PC-3 (cell line): ENCODE measurements around the gene HSF4. TPM values are rescaled to one million over a fixed set of nuclear protein-coding genes. Genes with fewer than 3 reads are reported as not detected.
A peak's percentile ranks its signal among the peaks of the same experiment; 100 is the strongest.

Source experiments
- ATAC-seq: fragments of 200-7000 bp; cut with Tn5 transposase; 2 replicates; pipeline ENCODE4 v1.9.1; 2020; ENCODE audit warnings: mild to moderate bottlenecking, moderate library complexity
- BruUV-seq: library from RNA; stranded (reverse); fragments of 400-500 nt; replicated peaks from 2 replicates; lab custom pipeline; 2021; lab: Mats Ljungman, UMichigan
- CTCF ChIA-PET: fragments of 300-600 bp; sonication (Branson Sonifier 250); formaldehyde crosslinking; loops from one replicate; lab custom pipeline; 2022; ENCODE audit warnings: antibody characterized with exemption; lab: Charles Lee
- POLR2A ChIA-PET: fragments of 300-600 bp; sonication (Branson Sonifier 250); formaldehyde crosslinking; loops from one replicate; lab custom pipeline; 2022; ENCODE audit warnings: antibody characterized with exemption; ENCODE audit not compliant: unreplicated experiment; lab: Charles Lee
- DNase-seq: peaks from one replicate; pipeline ENCODE4 v3.0.0-alpha.2; 2015
- H2AFZ ChIP-seq: fragments of 300-600 bp; sonication (generic); 2 replicates; pipeline ENCODE4 v1.6.0; 2016; ENCODE audit warnings: antibody characterized with exemption, low read length
- H3F3A ChIP-seq: fragments of 300-600 bp; sonication (generic); one replicate; pipeline ENCODE4 v1.6.0; 2017; ENCODE audit warnings: antibody characterized with exemption, low read length, control low read depth, mild to moderate bottlenecking; ENCODE audit not compliant: unreplicated experiment
- H3K27ac ChIP-seq: fragments of 300-600 bp; sonication (generic); 2 replicates; pipeline ENCODE4 v1.5.1; 2016; ENCODE audit warnings: mild to moderate bottlenecking, low read length
- H3K27me3 ChIP-seq: fragments of 300-600 bp; sonication (generic); 2 replicates; pipeline ENCODE4 v1.6.1; 2016; ENCODE audit warnings: low read length, mixed read lengths
- H3K36me3 ChIP-seq: fragments of 300-600 bp; sonication (generic); 2 replicates; pipeline ENCODE4 v1.6.1; 2016; ENCODE audit warnings: low read depth, mixed run types, low read length, mixed read lengths
- H3K4me1 ChIP-seq: fragments of 300-600 bp; sonication (generic); 2 replicates; pipeline ENCODE4 v1.5.1; 2016; ENCODE audit warnings: low read length; ENCODE audit not compliant: insufficient read depth
- H3K4me2 ChIP-seq: fragments of 300-600 bp; sonication (generic); 2 replicates; pipeline ENCODE4 v1.6.0; 2016; ENCODE audit warnings: low read length
- H3K4me3 ChIP-seq: fragments of 300-600 bp; sonication (generic); 2 replicates; pipeline ENCODE4 v1.5.1; 2016; ENCODE audit warnings: mild to moderate bottlenecking, low read length, mixed read lengths
- H3K79me2 ChIP-seq: fragments of 300-600 bp; sonication (generic); 2 replicates; pipeline ENCODE4 v1.6.1; 2017; ENCODE audit warnings: low read length, mixed read lengths
- H3K9ac ChIP-seq: fragments of 300-600 bp; sonication (generic); 2 replicates; pipeline ENCODE4 v1.6.0; 2016; ENCODE audit warnings: mild to moderate bottlenecking, low read length
- H3K9me2 ChIP-seq: fragments of 300-600 bp; sonication (generic); replicated peaks from 2 replicates; pipeline ENCODE4 v1.6.1; 2016; ENCODE audit warnings: mixed run types, low read length, mixed read lengths
- H3K9me3 ChIP-seq: fragments of 300-600 bp; sonication (generic); 2 replicates; pipeline ENCODE4 v1.6.1; 2016; ENCODE audit warnings: low read length, mixed read lengths
- H4K20me1 ChIP-seq: fragments of 300-600 bp; sonication (generic); 2 replicates; pipeline ENCODE4 v1.6.1; 2016; ENCODE audit warnings: low read length, mixed read lengths
- CTCF ChIP-seq: fragments of 300-600 bp; sonication (generic); conservative IDR thresholded peaks from 2 replicates; pipeline ENCODE4 v1.5.1; 2017; ENCODE audit warnings: antibody characterized with exemption, low read depth, mild to moderate bottlenecking, low read length
- EZH2 ChIP-seq: fragments of 300-600 bp; sonication (generic); IDR thresholded peaks from one replicate; pipeline ENCODE4 v1.6.1; 2017; ENCODE audit warnings: antibody characterized with exemption, mild to moderate bottlenecking, low read length; ENCODE audit not compliant: unreplicated experiment
- EZH2phosphoT487 ChIP-seq: fragments of 300-600 bp; sonication (generic); IDR thresholded peaks from 2 replicates; pipeline ENCODE4 v1.6.1; 2018; ENCODE audit warnings: mild to moderate bottlenecking, antibody characterized with exemption, low read length, borderline replicate concordance
- intact Hi-C: fragments of 100-400 bp; cut with micrococcal nuclease; formaldehyde crosslinking; loops from 2 replicates; pipeline ENCODE4 v1.9.0; 2023
- total RNA-seq: library from RNA; depleted of rRNA; stranded (reverse); fragments of >200 nt; gene quantifications from 2 replicates; pipeline ENCODE4 v1.2.3, GENCODE V29; 2014

HSF4 gene
- total RNA-seq, 1 experiment from 2014 or later: 20.6 TPM

GRCh38 chr16:67204076-67204475, 39.5 kb downstream of the HSF4 start:
- Histone ChIP-seq H3K27me3 (no peaks in the 10 kb centered on the region), H3K4me3 (no peak overlapping the region), H3K27ac (no peak overlapping the region), H3K4me1 (peaks cover 28% of the 10 kb centered on the region), H2AFZ (no peak overlapping the region), H4K20me1 (no peaks in the 10 kb centered on the region), H3K9me3 (no peaks in the 10 kb centered on the region), H3K9me2 (no peaks in the 10 kb centered on the region), H3K79me2 (no peaks in the 10 kb centered on the region), H3K4me2 (no peak overlapping the region), H3K9ac (no peak overlapping the region), H3F3A (no peaks in the 10 kb centered on the region), H3K36me3 (no peaks in the 10 kb centered on the region)
- TF ChIP-seq EZH2phosphoT487 (no peak), CTCF (no peak), EZH2 (no peak)
- no peak for DNase-seq
- ChIA-PET CTCF (no interaction called here), POLR2A (no interaction called here)
- no TSS peak for BruUV-seq
- no peak for ATAC-seq
- intact Hi-C loops: no loop called here

- Histone ChIP-seq H2AFZ (no peak overlapping the region), H3K4me2 (no peak overlapping the region), H3K27me3 (no peaks in the 10 kb centered on the region), H3K4me1 (peaks cover 28% of the 10 kb centered on the region), H3K4me3 (no peak overlapping the region), H3K9me3 (no peaks in the 10 kb centered on the region), H3K36me3 (no peaks in the 10 kb centered on the region), H3K9me2 (no peaks in the 10 kb centered on the region), H3K9ac (no peak overlapping the region), H3K27ac (no peak overlapping the region; the same call in none of the 2 replicates), H4K20me1 (no peaks in the 10 kb centered on the region), H3F3A (no peaks in the 10 kb centered on the region), H3K79me2 (no peaks in the 10 kb centered on the region)
- no TSS peak for BruUV-seq
- ChIA-PET CTCF (no interaction called here), POLR2A (no interaction called here)
- intact Hi-C loops: no loop called here
- ATAC-seq (no peak), DNase-seq (no peak)
- TF ChIP-seq EZH2: no peak
- no peak for TF ChIP-seq EZH2phosphoT487
- no peak for TF ChIP-seq CTCF
These were observed 41.7 kb downstream of the HSF4 start for GRCh38 chr16:67206129-67206837.

- H4K20me1 ChIP-seq: no peaks in the 10 kb centered on the region
- no peaks in the 10 kb centered on the region for H3K27me3 ChIP-seq
- peak overlapping the region; percentile 61 for H3K27ac ChIP-seq
- no peak overlapping the region for H2AFZ ChIP-seq
- H3K9me3 ChIP-seq: no peaks in the 10 kb centered on the region
- H3K4me1 ChIP-seq: peaks cover 28% of the 10 kb centered on the region
- H3K4me2 ChIP-seq: peak overlapping the region; percentile 30; the same call in 1 of the 2 replicates
- intact Hi-C loops: no loop called here
- no peaks in the 10 kb centered on the region for H3K36me3 ChIP-seq
- peak; percentile 8; the same call in 1 of the 2 replicates for ATAC-seq
- TF ChIP-seq EZH2: no peak
- no peak for TF ChIP-seq EZH2phosphoT487
- TF ChIP-seq CTCF: no peak
- no peaks in the 10 kb centered on the region for H3K9me2 ChIP-seq
- H3F3A ChIP-seq: no peaks in the 10 kb centered on the region
- ChIA-PET POLR2A (no interaction called here), CTCF (no interaction called here)
- no peaks in the 10 kb centered on the region for H3K79me2 ChIP-seq
- DNase-seq: peak; percentile 47
- no peak overlapping the region for H3K9ac ChIP-seq
- H3K4me3 ChIP-seq: no peak overlapping the region
- BruUV-seq: no TSS peak
These were observed 42.3 kb downstream of the HSF4 start for GRCh38 chr16:67206838-67207248.
